Naive B cell (primary cell): ENCODE data around the gene CCDC191. TPM values are rescaled to one million over a fixed set of nuclear protein-coding genes. Genes with fewer than 3 reads are reported as not detected.

Source experiments
- ATAC-seq, 2 donors: fragments of 150-1000 bp; cut with Tn5 transposase; 2 replicates each; pipeline ENCODE4 v1.10.0; 2021; ENCODE audit warnings: low read depth in 2 of 2, mild to moderate bottlenecking in 2 of 2, moderate library complexity in 2 of 2
- DNase-seq: peaks from one replicate; pipeline ENCODE4 v3.0.0; 2022
- H3K27ac Mint-ChIP-seq, 6 donors: one replicate each; pipeline ENCODE4 v1.8.0; 2020 to 2022; ENCODE audit warnings: mild to moderate bottlenecking in 6 of 6, mixed read lengths in 6 of 6, moderate library complexity in 5 of 6, inconsistent platforms in 2 of 6
- H3K27me3 Mint-ChIP-seq, 3 donors: one replicate each; pipeline ENCODE4 v1.8.0; 2021 to 2022; ENCODE audit warnings: mixed read lengths in 3 of 3, mild to moderate bottlenecking in 1 of 3
- H3K36me3 Mint-ChIP-seq, 2 donors: one replicate each; pipeline ENCODE4 v1.8.0; 2020 to 2022; ENCODE audit warnings: mixed read lengths in 2 of 2, inconsistent platforms in 1 of 2, mild to moderate bottlenecking in 1 of 2
- H3K4me1 Mint-ChIP-seq, 3 donors: one replicate each; pipeline ENCODE4 v1.8.0; 2020 to 2022; ENCODE audit warnings: mixed read lengths in 3 of 3, inconsistent platforms in 1 of 3, mild to moderate bottlenecking in 1 of 3, moderate library complexity in 1 of 3
- H3K4me3 Mint-ChIP-seq, 8 donors: one replicate each; pipeline ENCODE4 v1.8.0; 2020 to 2022; ENCODE audit warnings: mild to moderate bottlenecking in 8 of 8, mixed read lengths in 8 of 8, moderate library complexity in 8 of 8, inconsistent platforms in 2 of 8
- H3K9me3 Mint-ChIP-seq, 7 donors: one replicate each; pipeline ENCODE4 v1.8.0; 2020 to 2022; ENCODE audit warnings: mixed read lengths in 7 of 7, mild to moderate bottlenecking in 5 of 7, inconsistent platforms in 2 of 7, moderate library complexity in 1 of 7
- polyA plus RNA-seq, 6 donors: library from polyadenylated mRNA; unstranded; fragments of 300-500 nt; fragmentation: Illumina TruSeq; gene quantifications; one replicate each; pipeline ENCODE4 v1.2.3, GENCODE V29; 2021; ENCODE audit warnings: low read depth in 6 of 6

The CCDC191 gene
- polyA plus RNA-seq, 6 donors from 2014 or later, result 5.9 to 23.8 (median 14.9) TPM

DNA sequence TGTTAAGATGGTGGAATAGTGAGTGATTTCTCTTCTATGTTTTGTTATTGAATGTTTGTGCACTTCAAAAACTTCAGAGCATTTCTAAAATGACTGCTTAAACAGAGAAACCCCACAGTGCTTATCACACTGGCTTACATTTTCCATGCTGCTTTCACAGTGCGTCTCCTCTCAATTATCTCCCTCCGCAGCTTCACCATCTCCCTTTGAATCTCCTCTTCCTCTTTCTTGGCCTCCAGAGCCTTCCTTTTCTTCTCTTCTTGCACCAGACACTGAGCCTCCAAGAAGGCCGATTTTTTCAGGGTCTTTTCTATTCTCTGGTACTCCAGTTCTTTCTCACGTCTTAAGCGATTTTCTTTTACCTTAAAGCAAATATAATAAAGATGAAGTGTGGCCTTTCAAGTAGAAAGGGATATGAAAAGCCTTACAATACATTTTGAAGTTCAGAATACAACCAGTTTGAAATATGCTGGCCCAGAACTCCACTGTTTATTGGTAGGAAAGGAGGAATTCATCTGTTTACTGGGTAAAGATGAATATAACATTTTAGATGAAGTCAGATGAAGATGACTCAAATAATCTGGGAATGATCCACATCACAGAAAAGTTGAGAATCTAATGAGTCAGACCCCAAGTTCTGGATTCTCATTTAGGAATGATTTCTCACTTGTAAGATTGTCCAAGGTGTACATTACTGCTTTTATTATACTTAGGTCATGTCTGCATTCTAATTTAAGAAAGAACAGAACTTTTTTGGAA, 21.4 kb downstream of the CCDC191 start:
- peak overlapping the region in 1 of 6 donors; percentile 5 for H3K27ac Mint-ChIP-seq
- no peaks in the 10 kb centered on the region for H3K27me3 Mint-ChIP-seq
- ATAC-seq (no peak), DNase-seq (no peak)
- H3K36me3 Mint-ChIP-seq, result peaks cover 9 to 11% of the 10 kb centered on the region in 2 donors
- H3K4me1 Mint-ChIP-seq, result no peaks in the 10 kb centered on the region
- peaks cover 0 to 3% (median 0%) of the 10 kb centered on the region in 7 donors for H3K9me3 Mint-ChIP-seq
- H3K4me3 Mint-ChIP-seq, result no peak overlapping the region

DNA sequence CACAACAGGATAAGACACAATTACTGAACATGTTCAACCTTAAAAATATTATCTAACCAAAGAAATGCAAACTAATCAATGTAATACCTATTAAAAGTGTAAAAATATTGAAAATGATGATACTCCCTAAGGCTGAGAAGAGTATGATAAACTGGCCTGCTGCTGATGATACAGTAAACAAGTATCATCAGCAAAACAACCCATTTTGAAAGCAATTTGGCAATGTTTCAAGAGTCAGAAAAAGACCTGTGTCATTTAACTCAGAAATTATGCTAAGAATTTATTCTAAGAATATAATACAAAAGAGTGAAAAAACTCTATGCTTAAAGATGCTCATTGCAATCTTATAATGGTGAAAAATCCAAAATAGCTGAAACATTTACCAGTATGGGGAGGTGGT, 22.1 kb downstream of the CCDC191 start:
- DNase-seq (no peak), ATAC-seq (no peak)
- Mint-ChIP-seq H3K27ac (peak overlapping the region in 1 of 6 donors; percentile 44), H3K9me3 (peaks cover 0 to 3% (median 0%) of the 10 kb centered on the region in 7 donors), H3K36me3 (peaks cover 9 to 11% of the 10 kb centered on the region in 2 donors), H3K27me3 (no peaks in the 10 kb centered on the region), H3K4me1 (no peaks in the 10 kb centered on the region), H3K4me3 (no peak overlapping the region)

DNA sequence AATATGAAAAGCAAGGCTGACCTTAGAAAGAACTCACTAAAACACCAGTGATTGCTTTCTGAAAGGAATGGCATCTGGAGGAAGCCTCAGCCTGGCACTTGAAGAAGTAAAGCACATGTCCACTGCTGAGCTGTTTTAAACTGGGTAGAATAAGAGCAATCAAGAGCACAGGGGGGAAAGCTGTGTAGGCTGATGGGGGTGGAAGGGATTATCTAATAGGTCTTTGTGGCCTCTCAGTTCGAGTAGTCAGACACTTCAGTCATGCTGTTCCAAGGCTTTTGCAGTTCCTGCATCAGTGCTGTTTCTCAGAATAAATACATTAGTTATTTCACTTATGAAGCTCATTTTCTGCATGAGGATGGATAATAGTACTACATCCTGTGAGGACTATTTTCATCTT, 22.6 kb downstream of the CCDC191 start:
- H3K9me3 Mint-ChIP-seq, result peaks cover 0 to 3% (median 0%) of the 10 kb centered on the region in 7 donors
- peak overlapping the region in 1 of 6 donors; percentile 52 for H3K27ac Mint-ChIP-seq
- H3K4me3 Mint-ChIP-seq, result no peak overlapping the region
- no peak for ATAC-seq
- no peak for DNase-seq
- H3K4me1 Mint-ChIP-seq, result no peaks in the 10 kb centered on the region
- H3K27me3 Mint-ChIP-seq, result no peaks in the 10 kb centered on the region
- peaks cover 9 to 10% of the 10 kb centered on the region in 2 donors for H3K36me3 Mint-ChIP-seq

DNA sequence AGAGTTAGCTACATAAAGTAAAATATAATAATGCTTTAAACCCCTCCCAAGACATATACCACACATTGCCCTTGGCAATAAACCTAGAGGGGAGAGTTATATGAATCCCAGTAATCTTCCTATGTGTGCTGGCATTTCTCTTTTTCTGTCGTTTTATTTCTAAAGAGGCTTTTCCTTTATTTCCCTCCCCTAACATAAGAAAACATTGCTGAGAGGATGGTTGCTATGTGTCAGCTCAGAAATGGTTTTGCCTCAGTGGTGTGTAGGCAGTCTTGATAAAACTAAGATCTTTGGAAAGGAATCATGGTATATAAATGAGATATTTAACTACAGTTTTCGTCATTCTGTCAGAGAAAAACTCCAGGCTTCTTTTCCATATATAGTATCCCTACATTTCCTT, 30.0 kb downstream of the CCDC191 start:
- no peaks in the 10 kb centered on the region for H3K27me3 Mint-ChIP-seq
- peaks cover 0 to 13% (median 5%) of the 10 kb centered on the region in 3 donors for H3K4me1 Mint-ChIP-seq
- no peak overlapping the region for H3K27ac Mint-ChIP-seq
- DNase-seq, result no peak
- H3K9me3 Mint-ChIP-seq, result peaks cover 0 to 3% (median 0%) of the 10 kb centered on the region in 7 donors
- no peak for ATAC-seq
- H3K4me3 Mint-ChIP-seq, result no peak overlapping the region
- H3K36me3 Mint-ChIP-seq, result no peaks in the 10 kb centered on the region

DNA sequence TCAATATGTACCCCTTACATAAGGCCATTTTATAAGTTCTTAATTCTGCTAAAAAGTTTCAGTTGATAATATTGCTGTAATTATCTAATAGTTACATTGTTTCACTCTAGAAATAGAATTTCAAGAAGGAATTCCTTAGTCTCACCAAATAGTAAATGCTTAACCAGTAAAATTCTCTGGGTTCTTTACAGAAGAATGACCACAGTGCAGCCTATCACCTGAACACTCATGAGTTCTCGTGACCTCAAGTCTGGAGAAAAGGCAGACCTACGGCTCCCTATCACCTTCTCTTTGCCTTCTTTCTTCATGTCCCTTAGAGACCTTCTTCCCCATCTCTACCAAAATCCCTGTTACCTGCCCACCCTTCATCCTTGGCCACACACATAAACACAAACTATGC, 30.9 kb downstream of the CCDC191 start:
- DNase-seq, result no peak
- H3K4me3 Mint-ChIP-seq, result no peak overlapping the region
- no peak for ATAC-seq
- peaks cover 0 to under 1% of the 10 kb centered on the region in 2 donors for H3K36me3 Mint-ChIP-seq
- no peaks in the 10 kb centered on the region for H3K27me3 Mint-ChIP-seq
- H3K27ac Mint-ChIP-seq, result peak overlapping the region in 5 of 6 donors; percentile 0 to 39 (median 11)
- peaks cover 0 to 13% (median 5%) of the 10 kb centered on the region in 3 donors for H3K4me1 Mint-ChIP-seq
- peaks cover 0 to 3% (median 0%) of the 10 kb centered on the region in 7 donors for H3K9me3 Mint-ChIP-seq

DNA sequence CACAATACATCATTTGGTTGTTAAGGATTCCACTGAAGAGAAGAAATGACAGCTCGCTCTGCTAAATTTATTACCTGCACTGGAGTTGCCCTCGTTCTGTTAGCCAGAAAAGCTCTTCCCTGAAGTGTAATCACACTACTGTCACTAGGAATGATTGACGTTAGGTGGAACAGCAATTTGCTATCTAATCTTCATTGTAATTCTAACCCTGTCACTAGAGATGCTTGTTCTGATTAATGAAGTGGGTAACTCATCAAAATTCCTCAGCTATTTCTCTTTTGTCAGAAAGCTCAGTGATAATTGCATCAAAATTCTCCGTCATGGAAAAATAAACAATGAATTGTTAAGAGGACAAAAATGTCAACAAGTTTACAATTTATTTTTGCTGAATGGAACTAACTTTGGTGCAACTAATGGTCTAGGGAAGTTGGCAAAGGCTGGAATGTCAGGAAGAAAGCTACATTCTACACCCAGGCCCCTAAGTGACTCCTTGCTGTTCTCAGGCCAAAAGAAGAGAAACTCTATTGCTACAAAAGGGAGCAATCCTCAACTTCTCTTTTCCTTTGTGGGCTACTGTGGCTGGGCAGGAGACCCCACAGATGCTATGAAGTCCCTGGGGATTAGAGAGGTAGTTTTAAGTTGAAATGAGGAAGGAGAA, 34.1 kb downstream of the CCDC191 start:
- ATAC-seq (no peak), DNase-seq (no peak)
- Mint-ChIP-seq H3K27me3 (no peaks in the 10 kb centered on the region), H3K4me1 (peaks cover 4 to 13% (median 5%) of the 10 kb centered on the region in 3 donors), H3K4me3 (no peak overlapping the region), H3K27ac (peak overlapping the region in 2 of 6 donors; percentile 71 to 76), H3K9me3 (peaks cover 0 to 3% (median 0%) of the 10 kb centered on the region in 7 donors), H3K36me3 (peaks cover 0 to 4% of the 10 kb centered on the region in 2 donors)

DNA sequence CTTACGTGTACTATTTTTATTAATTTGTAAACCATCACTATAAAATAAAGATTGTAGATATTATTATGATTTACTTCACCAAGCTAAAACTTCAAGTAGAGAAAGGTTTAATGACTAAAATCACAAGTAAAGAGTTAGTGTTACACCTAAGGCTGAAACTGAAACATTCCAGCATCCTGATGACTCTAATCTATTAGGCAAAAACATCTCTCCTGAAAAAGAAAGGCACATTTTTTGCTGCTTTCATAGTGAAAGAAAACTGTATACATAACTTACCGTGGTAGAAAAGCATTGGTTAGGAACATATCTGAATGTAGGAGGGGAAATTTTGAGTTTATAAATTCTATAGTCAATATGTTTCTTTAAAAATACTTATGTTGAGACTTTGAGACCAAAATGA, 35.4 kb downstream of the CCDC191 start:
- peaks cover 0 to 4% of the 10 kb centered on the region in 2 donors for H3K36me3 Mint-ChIP-seq
- H3K4me3 Mint-ChIP-seq, result no peak overlapping the region
- no peaks in the 10 kb centered on the region for H3K27me3 Mint-ChIP-seq
- peaks cover 4 to 13% (median 5%) of the 10 kb centered on the region in 3 donors for H3K4me1 Mint-ChIP-seq
- DNase-seq (no peak), ATAC-seq (no peak)
- H3K9me3 Mint-ChIP-seq, result peaks cover 0 to 3% (median 0%) of the 10 kb centered on the region in 7 donors
- H3K27ac Mint-ChIP-seq, result no peak overlapping the region

DNA sequence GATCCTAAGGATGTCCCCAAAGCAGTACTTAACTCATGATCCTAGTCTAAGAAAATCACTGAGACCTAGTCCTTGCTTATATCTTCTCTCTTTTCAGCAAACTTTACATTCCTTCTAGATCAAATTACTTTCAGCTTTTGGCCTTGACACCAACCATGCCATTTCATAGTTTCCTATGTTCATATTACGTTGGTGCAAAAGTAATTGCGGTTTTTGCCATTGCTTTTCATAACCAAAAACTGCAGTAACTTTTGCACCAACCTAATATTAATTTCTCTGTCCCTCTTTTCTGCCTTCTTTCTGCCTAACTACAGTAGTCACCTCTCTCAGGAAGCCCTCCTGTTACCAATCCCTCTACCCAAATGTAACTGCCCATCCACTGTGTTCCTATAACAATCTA, 36.8 kb downstream of the CCDC191 start:
- Mint-ChIP-seq H3K9me3 (peaks cover 0 to 1% (median 0%) of the 10 kb centered on the region in 7 donors), H3K4me3 (no peak overlapping the region), H3K27ac (peak overlapping the region in 2 of 6 donors; percentile 1 to 18), H3K4me1 (peaks cover 4 to 11% (median 5%) of the 10 kb centered on the region in 3 donors), H3K36me3 (peaks cover 0 to 4% of the 10 kb centered on the region in 2 donors), H3K27me3 (no peaks in the 10 kb centered on the region)
- DNase-seq, result no peak
- ATAC-seq, result no peak

DNA sequence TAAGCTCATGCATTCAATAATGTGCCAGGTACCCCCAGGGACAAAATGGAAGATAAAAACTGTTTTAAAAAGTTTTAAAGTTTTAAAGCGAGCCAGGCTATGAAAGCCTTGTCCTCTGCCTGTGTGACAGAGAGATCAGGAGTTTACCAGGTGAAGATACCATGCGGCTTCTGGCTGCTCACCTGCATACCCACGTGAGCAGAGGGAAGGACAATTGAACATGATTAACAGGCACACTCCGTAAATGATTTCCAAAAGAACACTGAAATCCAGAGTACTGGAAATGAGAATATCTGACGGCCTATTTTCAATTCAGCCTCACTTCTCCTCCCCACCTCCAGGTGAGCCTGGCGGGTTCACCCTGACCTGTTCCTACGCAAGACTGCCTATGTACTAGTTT, 42.1 kb downstream of the CCDC191 start:
- H3K27ac Mint-ChIP-seq, result peak overlapping the region in 3 of 6 donors; percentile 14 to 30 (median 29)
- peaks cover 13 to 20% (median 19%) of the 10 kb centered on the region in 3 donors for H3K4me1 Mint-ChIP-seq
- no peaks in the 10 kb centered on the region for H3K27me3 Mint-ChIP-seq

DNA sequence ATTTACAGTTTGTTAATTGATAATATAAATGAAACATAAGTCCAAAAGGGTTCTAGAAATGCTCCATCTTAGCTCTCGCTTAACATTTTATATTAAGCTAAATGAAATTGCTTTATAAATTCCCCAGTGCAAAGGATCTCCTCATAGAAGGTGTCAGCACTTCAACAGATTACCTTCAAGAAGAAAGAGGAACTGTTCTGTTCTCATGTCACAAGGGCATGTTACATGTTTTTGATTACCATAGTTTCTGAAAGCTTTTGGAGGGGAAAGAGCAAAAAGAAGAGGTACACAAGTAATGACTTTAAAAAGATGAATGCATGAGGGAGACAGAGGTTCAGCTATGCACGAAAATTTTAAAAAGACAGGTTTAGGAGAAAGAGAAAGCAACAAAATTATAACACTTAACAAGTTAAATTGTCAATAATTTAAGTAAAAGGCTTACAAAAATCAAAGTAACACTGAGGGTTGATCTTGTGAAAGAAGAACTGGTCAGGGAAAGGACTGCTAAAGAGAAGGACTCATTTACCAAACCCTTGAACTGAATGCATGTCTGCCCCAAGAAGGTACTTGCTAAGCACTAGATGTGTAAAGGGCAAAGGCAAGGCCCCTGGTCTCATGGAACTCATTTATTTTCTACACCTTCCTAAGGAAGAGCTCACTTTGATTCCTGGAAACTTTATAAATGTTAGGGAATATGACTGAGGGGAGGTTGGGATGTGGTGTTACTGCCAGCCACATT, 45.1 kb downstream of the CCDC191 start:
- Mint-ChIP-seq H3K9me3 (no peaks in the 10 kb centered on the region), H3K27me3 (no peaks in the 10 kb centered on the region), H3K36me3 (no peaks in the 10 kb centered on the region), H3K4me3 (peak overlapping the region; percentile 38 to 89 (median 68)), H3K27ac (peak overlapping the region; percentile 87 to 94 (median 92)), H3K4me1 (peaks cover 16 to 31% (median 30%) of the 10 kb centered on the region in 3 donors)
- peak; percentile 93 to 95 for ATAC-seq
- DNase-seq, result peak; percentile 63

More for the DNA sequence above, 42.1 kb downstream of the CCDC191 start:
- Mint-ChIP-seq H3K36me3 (no peaks in the 10 kb centered on the region), H3K4me3 (no peak overlapping the region), H3K9me3 (no peaks in the 10 kb centered on the region)
- ATAC-seq, result no peak
- no peak for DNase-seq

DNA sequence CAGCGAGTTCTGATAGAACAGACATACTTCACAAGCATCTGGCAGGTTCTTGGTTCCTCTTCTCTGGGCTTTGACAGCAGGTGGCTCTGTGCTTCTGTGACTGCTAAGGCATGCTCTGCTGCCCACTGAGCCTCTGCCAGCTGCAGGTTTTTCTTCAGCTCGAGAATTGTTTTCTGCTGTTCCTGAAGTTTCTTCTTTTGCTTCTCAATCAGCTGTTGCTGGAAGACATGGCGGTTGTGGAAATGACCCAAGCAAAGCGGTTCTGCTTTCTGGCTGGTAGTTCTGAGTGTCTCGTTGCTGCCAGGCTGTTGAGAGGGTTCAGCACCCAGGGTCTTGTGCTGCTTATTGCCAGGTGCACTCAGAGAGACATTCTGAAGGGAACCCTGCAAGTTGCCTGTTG, 50.8 kb downstream of the CCDC191 start:
- peaks cover 9 to 13% of the 10 kb centered on the region in 2 donors for H3K36me3 Mint-ChIP-seq
- DNase-seq (peak; percentile 86), ATAC-seq (peak; percentile 96)
- H3K9me3 Mint-ChIP-seq, result peaks cover 0 to 2% (median 0%) of the 10 kb centered on the region in 7 donors
- H3K4me3 Mint-ChIP-seq, result peak overlapping the region; percentile 70 to 89 (median 82)
- peaks cover 30 to 50% (median 37%) of the 10 kb centered on the region in 3 donors for H3K4me1 Mint-ChIP-seq
- peak overlapping the region; percentile 91 to 99 (median 96) for H3K27ac Mint-ChIP-seq
- H3K27me3 Mint-ChIP-seq, result no peaks in the 10 kb centered on the region

DNA sequence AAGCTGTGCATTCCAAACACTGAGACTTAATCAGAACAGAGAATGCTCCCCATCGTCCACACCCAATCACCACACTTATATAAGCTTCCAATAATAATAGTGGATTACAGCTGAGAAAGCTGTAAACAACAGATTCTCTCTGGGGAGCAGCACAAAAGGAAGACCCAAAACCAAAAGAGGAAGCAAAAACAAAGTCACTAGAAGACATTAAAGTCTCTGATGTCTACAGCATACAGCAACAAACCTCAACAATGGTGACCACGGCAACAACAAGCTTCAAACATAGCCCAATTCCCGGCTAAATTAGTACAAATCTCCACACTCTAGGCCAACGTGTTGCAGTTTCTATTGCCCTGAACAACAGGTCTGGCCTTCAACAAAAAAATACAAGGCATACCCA, 70.8 kb downstream of the CCDC191 start:
- Mint-ChIP-seq H3K27me3 (no peaks in the 10 kb centered on the region), H3K36me3 (peaks cover 24 to 31% of the 10 kb centered on the region in 2 donors), H3K27ac (peak overlapping the region; percentile 97 to 100 (median 99)), H3K4me1 (peaks cover 55 to 58% (median 57%) of the 10 kb centered on the region in 3 donors), H3K9me3 (peaks cover 0 to 1% (median 0%) of the 10 kb centered on the region in 7 donors), H3K4me3 (peak overlapping the region; percentile 4 to 89 (median 74))
- ATAC-seq (peak; percentile 92), DNase-seq (peak; percentile 76)

DNA sequence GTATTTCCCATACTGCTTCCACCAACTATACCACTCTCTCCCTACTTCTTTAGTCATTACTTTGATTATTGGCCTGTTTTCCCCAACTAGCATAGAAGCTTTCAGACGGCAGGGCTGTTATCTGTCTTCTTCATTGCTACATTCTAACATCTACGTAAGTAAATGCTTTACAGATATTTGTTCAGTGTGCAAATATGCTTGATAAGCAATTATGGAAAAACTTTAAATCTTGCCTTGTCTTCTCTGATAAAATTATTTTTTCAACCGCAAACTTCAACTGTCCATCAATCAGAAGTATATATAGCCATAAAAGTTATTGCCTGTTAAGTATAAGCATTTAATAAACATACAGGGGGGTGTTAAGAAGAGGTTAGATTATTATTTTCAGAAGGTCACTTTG, 72.8 kb downstream of the CCDC191 start:
- Mint-ChIP-seq H3K9me3 (peaks cover 0 to 1% (median 0%) of the 10 kb centered on the region in 7 donors), H3K27ac (peak overlapping the region in 5 of 6 donors; percentile 35 to 99 (median 85)), H3K4me3 (peak overlapping the region in 1 of 8 donors; percentile 16), H3K4me1 (peaks cover 51 to 58% (median 57%) of the 10 kb centered on the region in 3 donors), H3K36me3 (peaks cover 31 to 51% of the 10 kb centered on the region in 2 donors), H3K27me3 (no peaks in the 10 kb centered on the region)
- ATAC-seq (no peak), DNase-seq (no peak)
